Tibial nerve (tissue), 4 donors: ENCODE measurements around the gene SEMA3B. TPM values are rescaled to one million over a fixed set of nuclear protein-coding genes. Genes with fewer than 3 reads are reported as not detected.

Experiments used
- DNase-seq, 2 donors: peaks; one replicate each; pipeline ENCODE4 v3.0.0-alpha.2; 2019; ENCODE audit warnings: low spot score in 2 of 2
- H3K27ac ChIP-seq, 4 donors: fragments of 200-600 bp; sonication (generic) in 3 of 4; one replicate each; pipeline ENCODE4 v1.5.1; 2017 to 2019; ENCODE audit warnings: mild to moderate bottlenecking in 1 of 4
- H3K27me3 ChIP-seq, 2 donors: fragments of 200-600 bp; sonication (generic) in 1 of 2; one replicate each; pipeline versions ENCODE4 v1.5.1 to v1.6.0; 2017 to 2019
- H3K36me3 ChIP-seq, 3 donors: fragments of 200-600 bp; sonication (generic); one replicate each; pipeline ENCODE4 v1.5.1; 2018 to 2019
- H3K4me1 ChIP-seq, 4 donors: fragments of 200-600 bp; sonication (generic) in 3 of 4; one replicate each; pipeline ENCODE4 v1.5.1; 2017 to 2019
- H3K4me3 ChIP-seq, 4 donors: fragments of 200-600 bp; sonication (generic) in 3 of 4; one replicate each; pipeline ENCODE4 v1.5.1; 2017 to 2019; ENCODE audit warnings: mild to moderate bottlenecking in 1 of 4, moderate library complexity in 1 of 4
- H3K9me3 ChIP-seq, 4 donors: fragments of 200-600 bp; sonication (generic) in 3 of 4; one replicate each; pipeline ENCODE4 v1.5.1; 2017 to 2019
- CTCF ChIP-seq, 5 experiments: fragments of 200-600 bp in 3 of 5; fragments of 450-650 bp in 2 of 5; sonication (generic) in 3 of 5; IDR thresholded peaks; one replicate each; pipeline ENCODE4 v1.5.1; 2016 to 2019; ENCODE audit warnings: antibody characterized with exemption in 5 of 5, mild to moderate bottlenecking in 3 of 5, moderate library complexity in 2 of 5
- EP300 ChIP-seq, 2 donors: sonication (generic); formaldehyde crosslinking; IDR thresholded peaks; one replicate each; pipeline ENCODE4 v1.6.1; 2017; ENCODE audit warnings: antibody characterized with exemption in 2 of 2, mild to moderate bottlenecking in 1 of 2
- POLR2A ChIP-seq, 2 donors: fragments of 450-650 bp; IDR thresholded peaks; one replicate each; pipeline ENCODE4 v1.6.1; 2017; ENCODE audit warnings: antibody characterized with exemption in 2 of 2, mild to moderate bottlenecking in 2 of 2, moderate library complexity in 2 of 2
- WGBS, 2 donors: methylation state at CpG; one replicate each; pipeline ENCODE4 v1.1.5; 2018; 5-methylcytosine and 5-hydroxymethylcytosine counted together
- total RNA-seq, 4 donors: library from RNA; depleted of rRNA; stranded (reverse); fragments of >200 nt; gene quantifications; one replicate each; pipeline ENCODE4 v1.1.0, GENCODE V29; 2016

The SEMA3B gene
- total RNA-seq, 4 donors from 2014 or later, result 251 to 334 (median 261) TPM

DNA sequence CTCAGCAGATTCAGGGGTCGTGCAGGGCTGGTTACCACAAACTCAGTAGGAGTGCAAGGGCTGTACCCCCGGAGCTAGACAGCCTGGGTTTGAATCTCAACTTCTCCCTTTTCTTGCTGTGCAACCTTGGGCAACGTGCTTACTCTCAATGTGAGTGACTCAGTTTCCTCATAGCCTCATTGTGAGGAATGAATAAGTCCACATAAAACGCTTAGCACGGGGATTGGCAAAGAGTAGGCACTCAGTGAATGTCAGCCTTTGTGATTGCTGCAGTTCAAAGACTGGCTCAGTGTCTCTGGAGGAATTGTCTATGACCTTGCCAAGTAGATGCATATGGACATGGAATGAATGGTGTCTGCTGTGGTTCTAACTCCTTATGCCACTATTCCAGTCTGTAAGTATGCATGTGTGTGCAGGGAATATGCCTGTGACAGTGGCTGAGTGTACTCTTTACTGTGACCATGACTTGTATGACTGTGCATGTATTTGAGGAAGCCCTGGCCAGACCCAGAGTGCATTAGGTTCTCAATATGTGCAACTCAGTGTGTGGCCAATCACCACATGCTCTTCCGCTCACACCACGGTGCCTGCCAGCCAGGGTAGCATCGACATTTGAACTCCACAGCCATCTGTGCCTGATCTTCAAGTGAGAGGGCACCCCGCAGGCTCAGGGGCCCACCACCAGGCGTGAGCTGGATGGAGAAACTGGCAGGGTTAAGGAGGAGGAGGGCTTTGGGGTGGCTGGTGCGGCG, 31.2 kb downstream of the SEMA3B start:
- no peaks in the 10 kb centered on the region for H3K27me3 ChIP-seq
- H3K27ac ChIP-seq, result peak overlapping the region; percentile 75 to 97 (median 91)
- peaks cover 0 to 59% (median 40%) of the 10 kb centered on the region in 4 donors for H3K4me1 ChIP-seq
- TF ChIP-seq CTCF (IDR thresholded peaks at IDR 0.05) (peak in 1 of 5 experiments; percentile 24), POLR2A (IDR thresholded peaks at IDR 0.05) (no peak)
- peak overlapping the region; percentile 42 to 82 (median 74) for H3K4me3 ChIP-seq
- DNase-seq, result no peak
- H3K9me3 ChIP-seq, result no peaks in the 10 kb centered on the region
- 19 to 35% methylated on average over 12 of the region's 12 CpGs for WGBS, 2 donors
- peaks cover 0 to 16% (median 0%) of the 10 kb centered on the region in 3 donors for H3K36me3 ChIP-seq

DNA sequence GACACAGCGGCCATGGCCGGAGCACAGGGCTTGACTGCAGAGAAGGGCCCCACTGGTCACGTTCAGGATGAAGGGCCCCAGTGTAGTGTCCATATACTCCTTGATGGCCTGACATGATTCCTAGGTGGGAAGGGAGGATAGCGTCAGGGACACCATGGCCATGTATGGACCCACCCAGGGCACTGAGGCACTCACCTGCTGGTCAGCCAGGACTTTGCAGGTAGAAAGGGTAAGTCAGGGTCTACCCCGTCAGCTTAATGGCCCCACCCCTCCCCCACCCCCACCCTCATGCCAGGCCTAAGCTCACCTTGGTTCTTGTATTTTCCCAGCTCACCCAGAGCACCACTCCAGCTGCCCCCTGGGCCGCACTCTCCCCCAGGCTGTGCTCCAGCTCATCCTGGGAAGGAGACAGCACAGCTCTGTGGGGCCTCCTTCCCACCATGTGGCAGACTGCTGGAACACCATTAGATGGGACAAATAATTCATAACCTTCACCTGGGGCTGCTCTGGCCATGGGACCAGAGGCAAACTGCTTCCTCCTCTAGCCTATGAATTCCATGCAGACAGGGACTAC, 31.8 kb downstream of the SEMA3B start:
- WGBS, 2 donors, result 61 to 64% methylated on average over 5 to 6 of the region's 6 CpGs
- Histone ChIP-seq H3K4me1 (peaks cover 0 to 59% (median 40%) of the 10 kb centered on the region in 4 donors), H3K27me3 (no peaks in the 10 kb centered on the region), H3K36me3 (peaks cover 0 to 16% (median 0%) of the 10 kb centered on the region in 3 donors), H3K27ac (peak overlapping the region; percentile 75 to 97 (median 91)), H3K4me3 (peak overlapping the region in 1 of 4 donors; percentile 82), H3K9me3 (no peaks in the 10 kb centered on the region)
- no peak for TF ChIP-seq CTCF (IDR thresholded peaks at IDR 0.05)
- TF ChIP-seq POLR2A (IDR thresholded peaks at IDR 0.05), result no peak
- no peak for TF ChIP-seq EP300 (IDR thresholded peaks at IDR 0.05)
- DNase-seq, result no peak

DNA sequence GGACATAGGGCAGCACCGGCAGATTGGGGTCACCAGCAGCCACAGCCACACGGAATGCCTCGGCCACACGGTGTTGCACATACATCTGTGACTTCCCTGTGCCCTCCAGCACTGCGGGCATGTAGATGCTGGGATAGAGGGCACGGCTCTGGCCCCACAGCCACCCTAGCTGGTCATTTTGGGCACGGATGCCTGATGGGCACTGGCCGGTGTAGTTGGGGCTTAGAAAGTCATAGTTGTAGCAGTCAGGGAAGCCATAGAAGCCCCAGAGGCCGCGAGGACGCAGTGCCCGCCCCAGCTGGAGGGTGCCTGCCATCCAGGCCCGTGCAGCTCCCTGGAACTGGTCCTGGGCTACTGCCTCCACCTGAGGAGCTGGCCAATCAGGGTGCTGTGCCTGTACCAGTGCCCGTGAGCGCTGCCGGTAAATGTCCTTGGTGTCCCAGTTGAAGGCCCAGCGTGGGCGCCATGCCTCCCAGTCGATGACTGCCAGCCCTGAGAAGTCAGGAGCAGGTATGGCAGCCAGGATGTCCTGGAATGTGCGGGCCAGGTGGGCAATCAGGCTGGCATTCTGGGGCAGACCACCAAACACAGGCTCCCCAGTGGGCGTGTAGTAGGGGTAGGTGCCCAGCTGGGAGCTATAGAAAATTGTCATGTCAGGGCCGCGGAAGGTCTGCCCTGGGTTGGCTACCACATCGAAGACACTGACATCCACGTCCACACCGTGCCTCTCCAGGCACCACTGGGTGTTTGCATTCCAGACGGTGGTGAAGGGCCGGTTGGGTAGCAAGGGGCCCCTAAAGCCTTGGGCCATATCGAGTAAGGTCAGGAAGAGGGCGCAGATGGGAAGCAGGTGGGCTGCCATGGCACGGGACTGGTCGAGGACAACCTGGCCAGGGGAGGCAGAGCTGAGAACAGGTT, 33.4 kb downstream of the SEMA3B start:
- H3K4me3 ChIP-seq, result peak overlapping the region in 2 of 4 donors; percentile 20 to 44
- no peaks in the 10 kb centered on the region for H3K9me3 ChIP-seq
- WGBS, 2 donors, result 82 to 84% methylated on average over 21 to 24 of the region's 32 CpGs
- no peak for DNase-seq
- peak overlapping the region; percentile 45 to 89 (median 75) for H3K27ac ChIP-seq
- H3K27me3 ChIP-seq, result no peaks in the 10 kb centered on the region
- H3K4me1 ChIP-seq, result peaks cover 0 to 59% (median 40%) of the 10 kb centered on the region in 4 donors
- no peak for TF ChIP-seq EP300 (IDR thresholded peaks at IDR 0.05)
- no peak for TF ChIP-seq POLR2A (IDR thresholded peaks at IDR 0.05)
- no peak for TF ChIP-seq CTCF (IDR thresholded peaks at IDR 0.05)
- H3K36me3 ChIP-seq, result peaks cover 0 to 4% (median 0%) of the 10 kb centered on the region in 3 donors

DNA sequence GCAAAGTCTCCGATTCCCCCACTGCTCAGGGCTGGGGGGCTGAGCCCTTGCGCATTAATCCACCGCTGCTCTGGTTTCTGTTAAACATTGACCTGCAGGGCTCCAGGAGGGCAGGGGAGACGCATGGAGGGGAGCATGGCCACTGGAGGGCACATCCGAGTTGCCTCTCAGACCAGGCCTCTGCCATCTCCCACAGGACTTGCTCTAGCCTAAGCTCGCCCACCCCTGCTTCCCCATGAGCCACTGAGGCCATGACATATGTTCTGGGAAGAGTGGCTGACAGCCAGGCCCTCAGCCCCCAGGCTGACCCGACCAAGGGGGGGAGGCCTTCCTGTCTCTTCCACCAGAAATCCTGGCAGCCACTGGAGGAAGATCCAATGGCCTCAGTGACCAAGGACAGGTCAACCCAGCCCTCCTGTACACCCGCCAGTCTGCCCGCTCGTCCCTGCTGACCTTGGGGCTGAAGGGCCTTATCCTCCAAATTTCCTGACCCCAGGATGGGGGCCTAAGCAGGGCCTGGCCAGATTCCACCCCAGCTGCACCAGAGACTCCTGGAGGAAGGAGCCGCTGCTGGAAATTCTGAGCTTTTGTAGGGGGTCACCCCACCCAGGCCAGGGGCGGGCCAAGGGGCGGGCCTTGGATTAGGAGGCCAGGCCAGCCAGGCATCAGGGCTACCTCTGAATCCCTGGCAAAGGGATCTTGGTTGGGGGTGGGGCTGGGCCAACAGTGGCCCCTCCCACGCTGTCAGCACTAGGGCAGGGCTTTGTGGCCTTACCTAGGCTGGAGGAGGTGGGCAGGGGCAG, 34.3 kb downstream of the SEMA3B start, which contains the start of gene HYAL1:
Gene HYAL1 (minus strand): TSS at position 562 of the 803 bp plus-strand sequence. CDS start 618 bp downstream, outside the sequence.
- peaks cover 0 to 5% (median 0%) of the 10 kb centered on the region in 3 donors for H3K36me3 ChIP-seq
- 36 to 41% methylated on average over 10 to 11 of the region's 14 CpGs for WGBS, 2 donors
- TF ChIP-seq POLR2A (IDR thresholded peaks at IDR 0.05) (peak in 1 of 2 donors; percentile 49), CTCF (IDR thresholded peaks at IDR 0.05) (peak in 1 of 5 experiments; percentile 16), EP300 (IDR thresholded peaks at IDR 0.05) (peak in 1 of 2 donors; percentile 53)
- no peaks in the 10 kb centered on the region for H3K9me3 ChIP-seq
- peak in 1 of 2 donors; percentile 77 for DNase-seq
- no peaks in the 10 kb centered on the region for H3K27me3 ChIP-seq
- peaks cover 0 to 51% (median 36%) of the 10 kb centered on the region in 4 donors for H3K4me1 ChIP-seq
- H3K4me3 ChIP-seq, result peak within 1 kb of the TSS in 2 of 4 donors; percentile 20 to 44
- H3K27ac ChIP-seq, result peak within 1 kb of the TSS; percentile 45 to 89 (median 75)
